ENCODE measurements around the gene COPZ1.

DNA sequence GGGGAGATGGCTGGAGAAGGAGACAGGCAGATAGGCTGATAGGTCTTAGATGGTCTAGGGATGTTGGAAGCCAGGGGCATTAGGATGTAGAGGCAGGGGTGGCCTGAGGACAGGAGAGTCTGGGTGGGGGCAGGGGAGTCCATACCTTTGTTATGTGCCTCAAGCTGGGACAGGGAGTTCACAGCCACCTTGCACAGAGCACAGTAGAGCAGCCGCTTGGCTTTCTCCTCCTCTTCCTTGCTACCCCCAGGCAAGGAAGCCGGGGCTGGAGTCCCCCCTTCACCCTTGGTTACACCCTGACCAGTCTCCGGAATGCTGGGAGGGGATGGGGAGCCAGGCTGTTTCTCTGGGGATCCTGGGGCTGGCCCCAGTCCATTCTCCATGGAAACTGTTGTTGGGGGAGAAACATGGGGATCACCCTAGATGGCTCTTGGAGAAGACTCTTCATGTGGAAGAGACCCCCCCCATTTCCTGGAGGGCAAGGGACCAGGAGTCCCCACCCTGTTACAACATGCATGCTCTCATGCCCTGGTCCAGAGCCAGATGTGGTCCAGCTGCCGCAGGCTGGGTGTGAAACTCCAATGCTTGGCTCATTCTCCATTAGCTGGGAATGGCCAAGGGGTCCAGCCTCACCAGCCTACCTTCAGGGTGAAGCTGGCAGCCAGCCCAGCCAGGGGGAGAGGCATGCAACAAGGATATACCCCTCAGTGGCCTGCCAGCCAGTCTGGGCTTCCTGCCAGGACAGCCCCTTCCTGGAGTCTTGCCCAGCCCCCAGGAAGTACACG lies 46.6 kb downstream of the COPZ1 start:
- no peak for TF ChIP-seq POLR2A (IDR thresholded peaks at IDR 0.05)
- TF ChIP-seq, protein P1, sequence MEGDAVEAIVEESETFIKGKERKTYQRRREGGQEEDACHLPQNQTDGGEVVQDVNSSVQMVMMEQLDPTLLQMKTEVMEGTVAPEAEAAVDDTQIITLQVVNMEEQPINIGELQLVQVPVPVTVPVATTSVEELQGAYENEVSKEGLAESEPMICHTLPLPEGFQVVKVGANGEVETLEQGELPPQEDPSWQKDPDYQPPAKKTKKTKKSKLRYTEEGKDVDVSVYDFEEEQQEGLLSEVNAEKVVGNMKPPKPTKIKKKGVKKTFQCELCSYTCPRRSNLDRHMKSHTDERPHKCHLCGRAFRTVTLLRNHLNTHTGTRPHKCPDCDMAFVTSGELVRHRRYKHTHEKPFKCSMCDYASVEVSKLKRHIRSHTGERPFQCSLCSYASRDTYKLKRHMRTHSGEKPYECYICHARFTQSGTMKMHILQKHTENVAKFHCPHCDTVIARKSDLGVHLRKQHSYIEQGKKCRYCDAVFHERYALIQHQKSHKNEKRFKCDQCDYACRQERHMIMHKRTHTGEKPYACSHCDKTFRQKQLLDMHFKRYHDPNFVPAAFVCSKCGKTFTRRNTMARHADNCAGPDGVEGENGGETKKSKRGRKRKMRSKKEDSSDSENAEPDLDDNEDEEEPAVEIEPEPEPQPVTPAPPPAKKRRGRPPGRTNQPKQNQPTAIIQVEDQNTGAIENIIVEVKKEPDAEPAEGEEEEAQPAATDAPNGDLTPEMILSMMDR (IDR thresholded peaks at IDR 0.05 in 4 of 5, conservative IDR thresholded peaks at IDR 0.05 in 1 of 5) = no peak

Measured in gastrocnemius medialis (tissue), 4 donors.